Measurements from ENCODE around the gene PRDX5.

Gene PRDX5

DNA sequence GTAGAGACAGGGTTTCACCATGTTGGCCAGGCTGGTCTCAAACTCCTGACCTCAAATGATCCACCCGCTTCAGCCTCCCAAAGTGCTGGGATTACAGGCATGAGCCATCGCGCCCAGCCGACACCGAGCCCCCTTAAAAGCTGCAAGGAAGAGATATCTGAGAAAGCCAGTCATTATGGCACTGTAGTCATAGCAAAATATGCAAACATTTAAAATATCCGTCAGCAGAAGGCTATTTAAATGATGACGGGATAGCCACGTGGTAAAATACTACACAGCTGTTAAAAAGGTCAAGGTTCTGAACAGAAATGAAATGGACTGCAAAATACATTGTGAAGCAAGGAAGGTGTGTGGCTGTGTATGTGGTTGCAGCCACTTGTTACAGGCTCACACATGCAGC is 15.6 kb downstream of the PRDX5 start:
- ChIA-PET POLR2A (interaction anchor here (5.6 kb wide), 1 partner anchor 15 kb away, joined by 60 read pairs; the partner anchor contains the start of genes PRDX5 and TRMT112), CTCF (interaction anchor here (0.9 kb wide), 1 partner anchor 16 kb away, joined by 3 read pairs; the partner anchor contains the start of genes PRDX5 and TRMT112)
- no peak for TF ChIP-seq FOXM1 (IDR thresholded peaks at IDR 0.05; ENCODE audit: borderline replicate concordance)
- TF ChIP-seq SP1 (IDR thresholded peaks at IDR 0.05), result no peak
- TF ChIP-seq TARDBP (IDR thresholded peaks at IDR 0.05), result no peak
- TF ChIP-seq, protein P1, sequence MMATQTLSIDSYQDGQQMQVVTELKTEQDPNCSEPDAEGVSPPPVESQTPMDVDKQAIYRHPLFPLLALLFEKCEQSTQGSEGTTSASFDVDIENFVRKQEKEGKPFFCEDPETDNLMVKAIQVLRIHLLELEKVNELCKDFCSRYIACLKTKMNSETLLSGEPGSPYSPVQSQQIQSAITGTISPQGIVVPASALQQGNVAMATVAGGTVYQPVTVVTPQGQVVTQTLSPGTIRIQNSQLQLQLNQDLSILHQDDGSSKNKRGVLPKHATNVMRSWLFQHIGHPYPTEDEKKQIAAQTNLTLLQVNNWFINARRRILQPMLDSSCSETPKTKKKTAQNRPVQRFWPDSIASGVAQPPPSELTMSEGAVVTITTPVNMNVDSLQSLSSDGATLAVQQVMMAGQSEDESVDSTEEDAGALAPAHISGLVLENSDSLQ (IDR thresholded peaks at IDR 0.05), result no peak
- no peak for TF ChIP-seq FOXK2 (IDR thresholded peaks at IDR 0.05)
- TF ChIP-seq NFRKB (IDR thresholded peaks at IDR 0.05), result no peak
- no peak for DNase-seq (ENCODE audit: extremely low spot score)

DNA sequence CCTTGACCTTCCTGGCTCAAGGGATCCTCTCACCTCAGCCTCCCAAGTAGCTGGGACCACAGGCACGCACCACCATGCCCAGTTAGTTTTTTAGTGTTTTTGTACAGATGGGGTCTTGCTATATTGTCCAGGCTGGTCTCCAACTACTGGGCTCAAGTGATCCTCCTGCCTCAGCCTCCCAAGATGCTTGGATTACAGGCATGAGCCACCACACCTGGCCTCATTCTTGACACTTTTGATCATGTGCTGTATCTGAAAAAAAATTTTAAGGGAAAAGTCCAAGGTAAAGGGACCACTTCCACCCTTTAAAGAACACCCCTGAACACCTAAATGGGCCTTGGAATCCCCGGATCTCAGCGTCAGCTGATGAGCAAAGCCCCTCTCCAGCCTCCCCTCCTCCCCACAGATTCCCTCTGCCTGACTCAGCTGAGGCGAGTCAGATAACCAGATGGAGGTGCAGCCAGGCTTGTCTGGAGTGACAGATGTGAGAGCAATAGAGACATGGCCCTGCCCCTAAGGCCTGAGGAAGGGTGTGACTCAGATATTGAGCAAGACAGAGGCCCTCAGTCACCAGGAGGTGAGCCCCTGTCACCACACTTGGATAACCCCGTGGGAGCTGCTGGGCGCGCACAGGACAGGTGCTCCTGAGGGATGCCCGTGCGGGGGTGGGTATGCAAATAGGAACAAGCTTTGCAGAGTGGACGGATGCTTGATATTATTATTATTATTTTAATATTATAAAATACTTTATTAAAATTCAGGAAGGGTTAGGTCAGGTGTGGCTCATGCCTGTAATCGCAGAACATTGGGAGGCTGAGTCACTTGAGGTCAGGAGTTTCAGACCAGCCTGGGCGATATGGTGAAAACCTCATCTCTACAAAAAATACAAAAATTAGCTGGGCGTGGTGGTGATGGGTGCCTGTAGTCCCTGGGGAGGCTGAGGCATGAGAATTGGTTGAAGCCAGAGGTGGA is 17.1 kb downstream of the PRDX5 start:
- TF ChIP-seq, protein P1 (IDR thresholded peaks at IDR 0.05), result peak; percentile 62
- no peak for TF ChIP-seq FOXK2 (IDR thresholded peaks at IDR 0.05)
- no peak for TF ChIP-seq FOXM1 (IDR thresholded peaks at IDR 0.05; ENCODE audit: borderline replicate concordance)
- no peak for TF ChIP-seq FOXA1 (IDR thresholded peaks at IDR 0.05)
- CTCF ChIA-PET, result interaction anchor here (1.0 kb wide), 1 partner anchor 20 kb away, joined by 3 read pairs; no protein-coding TSS in a partner anchor
- no peak for DNase-seq (ENCODE audit: extremely low spot score)
- POLR2A ChIA-PET, result interaction anchor here (1.9 kb wide), 1 partner anchor 17 kb away, joined by 10 read pairs; the partner anchor contains the start of genes PRDX5 and TRMT112

DNA sequence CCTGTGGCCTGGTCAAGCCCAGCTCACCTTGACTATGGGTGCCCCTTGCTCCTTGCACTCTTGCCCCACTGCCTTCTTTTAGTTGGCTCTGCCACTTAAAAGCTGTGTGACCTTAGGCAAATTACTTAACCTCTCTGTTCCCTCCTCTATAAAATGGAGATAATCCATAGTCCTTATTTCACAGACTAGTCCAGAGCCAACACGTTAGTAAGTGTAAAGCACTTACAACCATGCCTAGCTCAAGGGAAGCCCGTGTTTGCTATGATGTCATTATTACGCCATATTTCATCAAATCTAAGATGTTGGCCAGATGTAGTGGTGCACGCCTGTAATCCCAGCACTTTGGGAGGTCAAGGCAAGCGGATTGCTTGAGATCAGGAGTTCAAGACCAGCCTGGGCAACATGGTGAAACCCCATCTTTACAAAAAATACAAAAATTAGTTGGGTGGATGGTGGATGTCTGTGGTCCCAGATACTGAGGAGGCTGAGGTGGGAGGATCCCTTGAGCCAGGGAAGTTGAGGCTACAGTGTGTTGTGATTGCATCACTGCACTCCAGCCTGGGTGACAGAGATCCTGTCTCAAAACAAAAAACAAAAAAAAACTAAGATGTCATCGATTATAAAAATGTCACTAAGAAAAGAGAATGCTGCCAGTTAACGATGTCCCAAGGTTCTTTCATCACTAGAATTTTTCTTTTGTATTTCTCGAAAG is 19.8 kb downstream of the PRDX5 start:
- TF ChIP-seq ELF4 (IDR thresholded peaks at IDR 0.05), result no peak
- no peak for TF ChIP-seq HDGF (IDR thresholded peaks at IDR 0.05; ENCODE audit: borderline replicate concordance)
- no peak for TF ChIP-seq SUZ12 (IDR thresholded peaks at IDR 0.05)
- TF ChIP-seq TARDBP (IDR thresholded peaks at IDR 0.05), result no peak
- no peak for TF ChIP-seq FOXA1 (IDR thresholded peaks at IDR 0.05)
- TF ChIP-seq FOXM1 (IDR thresholded peaks at IDR 0.05; ENCODE audit: borderline replicate concordance), result no peak
- TF ChIP-seq CTBP1 (IDR thresholded peaks at IDR 0.05; ENCODE audit: borderline replicate concordance), result no peak
- no peak for TF ChIP-seq SP1 (IDR thresholded peaks at IDR 0.05)
- no peak for TF ChIP-seq LEF1 (IDR thresholded peaks at IDR 0.05; ENCODE audit: borderline replicate concordance)
- TF ChIP-seq NFRKB (IDR thresholded peaks at IDR 0.05), result no peak
- TF ChIP-seq, protein P1 (IDR thresholded peaks at IDR 0.05), result no peak
- TF ChIP-seq ARNT (IDR thresholded peaks at IDR 0.05), result no peak
- no peak for DNase-seq (ENCODE audit: extremely low spot score)
- POLR2A ChIA-PET, result interaction anchor here (1.2 to 1.5 kb wide), 3 partner anchors 20 to 67 kb away, joined by 3 to 5 read pairs (median 3); partner anchors contain the start of genes PRDX5 and TRMT112
- CTCF ChIA-PET, result interaction anchor here (0.6 to 1.1 kb wide), 3 partner anchors 33 to 476 kb away, joined by 3 to 4 read pairs (median 3); no protein-coding TSS in a partner anchor

DNA sequence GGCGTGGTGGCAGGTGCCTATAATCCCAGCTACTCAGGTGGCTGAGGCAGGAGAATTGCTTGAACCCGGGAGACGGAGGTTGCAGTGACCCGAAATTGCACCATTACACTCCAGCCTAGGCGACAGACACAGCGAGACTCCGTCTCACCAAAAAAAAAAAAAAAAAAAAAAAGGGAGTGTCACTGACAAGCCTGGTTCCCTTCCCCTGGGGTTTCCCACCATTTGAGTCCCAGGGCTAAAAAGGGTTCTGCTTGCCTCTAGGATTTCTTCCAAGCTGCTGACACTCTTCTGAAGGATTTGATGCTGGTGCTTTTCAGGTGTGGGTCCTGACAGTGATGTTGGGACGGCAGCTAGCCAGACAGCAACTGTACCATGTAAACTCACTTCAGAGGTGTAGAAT is 20.8 kb downstream of the PRDX5 start:
- ChIA-PET POLR2A (interaction anchor here (1.2 to 1.4 kb wide), 3 partner anchors 21 to 68 kb away, joined by 3 to 4 read pairs (median 3); partner anchors contain the start of gene PRDX5), CTCF (interaction anchor here (1.0 to 1.1 kb wide), 2 partner anchors 34 to 38 kb away, joined by 3 to 4 read pairs; no protein-coding TSS in a partner anchor)
- DNase-seq (ENCODE audit: extremely low spot score), result no peak
- TF ChIP-seq ELF4 (IDR thresholded peaks at IDR 0.05), result no peak
- no peak for TF ChIP-seq BHLHE40 (IDR thresholded peaks at IDR 0.05; ENCODE audit: borderline replicate concordance)
- no peak for TF ChIP-seq SP1 (IDR thresholded peaks at IDR 0.05)
- TF ChIP-seq FOXK2 (IDR thresholded peaks at IDR 0.05), result no peak
- TF ChIP-seq, protein P1 (IDR thresholded peaks at IDR 0.05), result no peak
- TF ChIP-seq ARNT (IDR thresholded peaks at IDR 0.05), result no peak
- TF ChIP-seq FOXM1 (IDR thresholded peaks at IDR 0.05; ENCODE audit: borderline replicate concordance), result no peak
- no peak for TF ChIP-seq L3MBTL2 (conservative IDR thresholded peaks at IDR 0.05)
- TF ChIP-seq HDGF (IDR thresholded peaks at IDR 0.05; ENCODE audit: borderline replicate concordance), result no peak
- TF ChIP-seq ZNF384 (IDR thresholded peaks at IDR 0.05), result no peak
- TF ChIP-seq CTBP1 (IDR thresholded peaks at IDR 0.05; ENCODE audit: borderline replicate concordance), result no peak
- no peak for TF ChIP-seq TARDBP (IDR thresholded peaks at IDR 0.05)
- TF ChIP-seq NFRKB (IDR thresholded peaks at IDR 0.05), result no peak
- TF ChIP-seq SUZ12 (IDR thresholded peaks at IDR 0.05), result no peak
- no peak for TF ChIP-seq FOXA1 (IDR thresholded peaks at IDR 0.05)

DNA sequence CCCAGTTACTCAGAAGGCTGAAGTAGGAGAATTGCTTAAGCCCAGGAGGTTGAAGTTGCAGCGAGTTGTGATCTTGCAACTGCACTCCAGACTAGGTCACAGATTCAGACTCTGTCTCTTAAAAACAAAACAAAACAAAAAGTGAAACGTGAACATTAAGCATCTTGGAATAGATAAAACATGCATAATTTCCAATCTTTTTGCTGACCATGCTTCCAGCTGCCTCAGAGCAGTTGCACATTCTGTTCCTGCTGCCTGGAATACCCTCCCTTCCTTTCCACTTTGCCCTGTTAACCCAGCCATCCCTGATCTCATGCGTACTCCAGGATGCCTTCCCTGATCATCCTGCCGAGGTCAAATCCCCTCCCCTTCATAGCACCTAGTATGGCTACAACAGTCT is 21.4 kb downstream of the PRDX5 start:
- POLR2A ChIA-PET, result interaction anchor here (1.4 kb wide), 2 partner anchors 22 to 35 kb away, joined by 3 to 4 read pairs; partner anchors contain the start of gene PRDX5
- CTCF ChIA-PET, result no interaction called here
- TF ChIP-seq SUZ12 (IDR thresholded peaks at IDR 0.05), result no peak
- TF ChIP-seq HDGF (IDR thresholded peaks at IDR 0.05; ENCODE audit: borderline replicate concordance), result no peak
- no peak for TF ChIP-seq TARDBP (IDR thresholded peaks at IDR 0.05)
- TF ChIP-seq FOXK2 (IDR thresholded peaks at IDR 0.05), result no peak
- no peak for TF ChIP-seq NFRKB (IDR thresholded peaks at IDR 0.05)
- no peak for TF ChIP-seq LEF1 (IDR thresholded peaks at IDR 0.05; ENCODE audit: borderline replicate concordance)
- TF ChIP-seq, protein P1 (IDR thresholded peaks at IDR 0.05), result no peak
- no peak for TF ChIP-seq ELF4 (IDR thresholded peaks at IDR 0.05)
- TF ChIP-seq FOXM1 (IDR thresholded peaks at IDR 0.05; ENCODE audit: borderline replicate concordance), result no peak
- TF ChIP-seq BHLHE40 (IDR thresholded peaks at IDR 0.05; ENCODE audit: borderline replicate concordance), result no peak
- TF ChIP-seq ARNT (IDR thresholded peaks at IDR 0.05), result no peak
- no peak for TF ChIP-seq L3MBTL2 (conservative IDR thresholded peaks at IDR 0.05)
- no peak for DNase-seq (ENCODE audit: extremely low spot score)

Measured in HEK293T (cell line).